ENCODE results near the gene NDEL1.

NDEL1 gene

GRCh38 chr17:8489841-8490240 is 54.2 kb downstream of the NDEL1 start:
- no peak for TF ChIP-seq CTCF (IDR thresholded peaks at IDR 0.05; ENCODE audit: borderline replicate concordance, control extremely low read depth, extremely low read depth, insufficient read depth, missing control alignments)
- DNase-seq (ENCODE audit: low spot score), result no peak
- in situ Hi-C loops (cut with MboI; ENCODE audit: low sequenced_read_pairs, unreplicated experiment), result no loop called here

GRCh38 chr17:8490256-8491023 is 54.8 kb downstream of the NDEL1 start:
- no peak for DNase-seq (ENCODE audit: low spot score)
- in situ Hi-C loops (cut with MboI; ENCODE audit: low sequenced_read_pairs, unreplicated experiment), result no loop called here
- no peak for TF ChIP-seq CTCF (IDR thresholded peaks at IDR 0.05; ENCODE audit: borderline replicate concordance, control extremely low read depth, extremely low read depth, insufficient read depth, missing control alignments)

GRCh38 chr17:8492121-8492520 is 56.4 kb downstream of the NDEL1 start:
- in situ Hi-C loops (cut with MboI; ENCODE audit: low sequenced_read_pairs, unreplicated experiment), result no loop called here
- TF ChIP-seq CTCF (IDR thresholded peaks at IDR 0.05; ENCODE audit: borderline replicate concordance, control extremely low read depth, extremely low read depth, insufficient read depth, missing control alignments), result no peak
- no peak for DNase-seq (ENCODE audit: low spot score)

- in situ Hi-C loops (cut with MboI; ENCODE audit: low sequenced_read_pairs, unreplicated experiment), result no loop called here
- no peak for DNase-seq (ENCODE audit: low spot score)
- TF ChIP-seq CTCF (IDR thresholded peaks at IDR 0.05; ENCODE audit: borderline replicate concordance, control extremely low read depth, extremely low read depth, insufficient read depth, missing control alignments), result no peak
Measured at GRCh38 chr17:8494021-8494420, 58.3 kb downstream of the NDEL1 start.

GRCh38 chr17:8494506-8495111 is 58.9 kb downstream of the NDEL1 start:
- no peak for DNase-seq (ENCODE audit: low spot score)
- TF ChIP-seq CTCF (IDR thresholded peaks at IDR 0.05; ENCODE audit: borderline replicate concordance, control extremely low read depth, extremely low read depth, insufficient read depth, missing control alignments), result no peak
- in situ Hi-C loops (cut with MboI; ENCODE audit: low sequenced_read_pairs, unreplicated experiment), result no loop called here

- in situ Hi-C loops (cut with MboI; ENCODE audit: low sequenced_read_pairs, unreplicated experiment), result no loop called here
- DNase-seq (ENCODE audit: low spot score), result no peak
- no peak for TF ChIP-seq CTCF (IDR thresholded peaks at IDR 0.05; ENCODE audit: borderline replicate concordance, control extremely low read depth, extremely low read depth, insufficient read depth, missing control alignments)
Measured at GRCh38 chr17:8496081-8496480, 60.4 kb downstream of the NDEL1 start.

All from GM13976 (cell line).